HG03066 (cell line): ENCODE results near the gene MAN1A1.

Experiments
- ATAC-seq: cut with Tn5 transposase; IDR thresholded peaks from one replicate; pipeline ENCODE4 v1.9.1; 2021; ENCODE audit warnings: low read depth; ENCODE audit not compliant: unreplicated experiment

Gene MAN1A1

DNA sequence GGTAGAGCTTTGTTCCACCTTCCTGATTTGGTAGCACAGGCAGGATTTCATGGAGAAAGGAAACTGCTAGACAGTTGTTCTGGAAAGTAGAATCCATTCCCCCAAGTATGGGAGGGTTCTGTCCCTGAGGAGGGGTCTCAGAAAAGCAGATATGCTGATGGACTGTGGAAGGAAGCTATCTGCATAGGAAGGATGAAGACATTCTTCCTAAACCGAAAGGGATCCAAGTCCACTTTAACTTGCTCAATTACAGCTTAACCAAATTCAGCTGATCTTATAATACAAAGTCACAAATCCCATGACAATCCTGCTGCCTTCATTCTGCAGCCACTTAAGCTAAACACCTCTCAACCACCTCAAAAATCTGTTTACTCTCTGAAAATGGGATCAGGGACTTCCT is 2.6 kb downstream of the MAN1A1 start:
- no peak for ATAC-seq

DNA sequence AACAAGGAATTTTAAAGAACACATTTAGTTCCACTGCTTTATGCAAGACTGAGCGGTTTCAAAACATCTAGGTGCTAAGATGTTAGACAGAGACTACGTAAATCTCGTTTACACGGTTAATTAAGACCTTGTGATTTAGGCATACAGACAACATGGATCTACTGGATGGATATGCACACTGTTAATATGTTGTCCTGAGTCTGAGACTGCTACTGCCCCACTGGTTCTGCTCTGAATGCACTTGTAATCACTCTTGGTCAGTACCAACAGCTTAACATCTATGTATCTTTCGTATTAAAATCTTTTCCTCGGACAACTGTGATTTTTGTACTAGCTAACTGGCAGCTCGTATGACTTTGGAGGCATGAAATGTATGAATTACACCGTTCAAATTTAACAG is 3.1 kb downstream of the MAN1A1 start:
- ATAC-seq: no peak

DNA sequence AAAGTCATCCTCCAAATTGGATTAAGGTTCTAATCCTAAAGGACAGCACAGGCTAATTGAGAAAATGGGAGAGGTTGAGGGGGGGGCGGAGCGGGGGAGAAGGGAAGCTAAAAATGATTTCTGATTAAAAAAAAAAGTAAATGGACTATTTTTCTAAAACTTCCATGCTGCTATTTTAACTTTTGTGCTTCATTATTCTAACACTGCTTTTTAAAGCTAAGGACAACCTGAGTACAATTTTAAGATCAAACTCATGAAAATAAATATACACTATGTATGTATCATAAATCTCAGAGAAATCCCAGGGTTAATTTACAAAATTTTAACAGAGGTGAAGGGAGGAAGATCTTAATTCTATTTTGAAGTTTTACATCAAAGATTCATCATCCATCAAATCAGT is 4.4 kb downstream of the MAN1A1 start:
- ATAC-seq: no peak

DNA sequence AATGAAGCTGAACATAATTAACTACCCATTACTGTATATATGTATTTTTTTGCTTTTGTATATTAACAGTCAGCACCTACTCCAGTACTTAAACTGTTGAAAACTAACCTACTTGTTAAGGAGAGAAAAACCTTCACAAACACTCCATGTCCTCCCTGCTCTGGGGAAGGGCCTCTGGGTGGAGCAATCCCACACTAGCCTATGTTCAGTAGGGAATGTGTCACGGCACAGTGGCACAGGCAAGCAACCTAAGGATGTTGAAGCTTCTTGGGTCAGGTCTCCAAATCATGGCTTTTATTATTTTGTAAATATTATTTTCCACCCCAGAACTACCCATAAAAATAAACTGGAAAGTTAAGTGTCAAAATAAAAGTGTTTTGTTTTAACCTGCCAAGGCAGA is 5.3 kb downstream of the MAN1A1 start:
- ATAC-seq: no peak

DNA sequence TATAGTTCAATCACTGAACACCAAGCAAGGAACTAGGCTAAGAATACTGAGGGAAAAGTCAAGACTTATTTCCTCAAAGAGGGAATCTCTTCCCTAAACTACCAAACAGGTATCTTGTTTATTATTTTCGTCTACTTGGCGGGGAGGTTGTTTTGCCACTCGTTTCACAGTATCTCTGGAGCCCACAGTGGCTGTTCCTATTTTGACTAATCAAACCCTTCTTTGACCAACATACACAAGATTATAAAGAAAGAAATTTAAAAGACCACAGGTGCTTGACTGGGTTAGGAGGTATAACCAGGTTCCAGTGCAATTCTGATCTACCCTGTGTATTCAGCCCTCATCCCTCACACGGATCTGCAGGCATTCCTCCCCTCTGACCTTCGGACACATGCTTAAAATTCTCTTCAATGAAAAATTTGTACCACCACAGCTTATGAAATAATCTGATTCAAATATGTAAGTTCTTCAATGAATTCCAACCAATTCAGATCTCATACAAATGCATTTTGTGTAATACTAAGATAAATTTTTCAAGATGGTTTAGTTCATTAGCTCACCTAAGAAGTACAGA is 5.9 kb downstream of the MAN1A1 start:
- ATAC-seq: no peak

DNA sequence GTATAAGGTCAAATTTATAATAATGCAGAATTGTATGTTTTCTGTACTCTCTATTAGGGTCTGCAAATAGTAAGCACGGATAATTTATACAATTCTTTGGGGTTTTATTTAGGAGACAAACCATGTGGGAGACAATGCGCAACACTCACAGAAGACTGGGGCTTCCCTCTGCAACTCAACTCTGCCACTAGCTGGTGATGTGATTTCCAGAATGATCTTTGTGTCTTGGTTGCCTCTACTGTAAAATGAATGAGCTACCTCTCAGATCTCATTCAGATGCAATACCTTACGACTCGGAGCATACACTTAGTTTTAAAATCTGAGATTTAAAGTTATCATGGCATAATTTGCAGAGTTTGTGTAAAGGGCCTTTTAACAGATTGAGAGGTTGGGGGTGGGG is 6.4 kb downstream of the MAN1A1 start:
- no peak for ATAC-seq

DNA sequence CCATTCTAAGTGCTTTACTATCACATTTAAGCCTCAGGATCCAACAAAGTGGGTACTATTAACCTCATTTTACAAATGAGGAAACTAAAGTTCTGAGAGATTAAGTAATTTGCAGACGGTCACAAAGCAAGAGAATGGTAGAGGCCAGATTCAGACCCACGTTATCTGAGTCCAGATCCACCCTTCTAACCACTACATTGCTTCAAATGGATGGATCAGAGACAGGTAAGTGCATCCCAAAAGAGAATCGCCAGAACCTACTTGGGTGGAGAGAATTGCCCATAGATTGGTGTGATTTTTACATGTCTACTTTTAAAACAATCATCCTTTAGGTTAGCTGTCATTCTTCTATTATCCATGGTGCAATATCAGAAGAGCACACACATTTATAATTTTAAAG is 7.1 kb downstream of the MAN1A1 start:
- no peak for ATAC-seq

DNA sequence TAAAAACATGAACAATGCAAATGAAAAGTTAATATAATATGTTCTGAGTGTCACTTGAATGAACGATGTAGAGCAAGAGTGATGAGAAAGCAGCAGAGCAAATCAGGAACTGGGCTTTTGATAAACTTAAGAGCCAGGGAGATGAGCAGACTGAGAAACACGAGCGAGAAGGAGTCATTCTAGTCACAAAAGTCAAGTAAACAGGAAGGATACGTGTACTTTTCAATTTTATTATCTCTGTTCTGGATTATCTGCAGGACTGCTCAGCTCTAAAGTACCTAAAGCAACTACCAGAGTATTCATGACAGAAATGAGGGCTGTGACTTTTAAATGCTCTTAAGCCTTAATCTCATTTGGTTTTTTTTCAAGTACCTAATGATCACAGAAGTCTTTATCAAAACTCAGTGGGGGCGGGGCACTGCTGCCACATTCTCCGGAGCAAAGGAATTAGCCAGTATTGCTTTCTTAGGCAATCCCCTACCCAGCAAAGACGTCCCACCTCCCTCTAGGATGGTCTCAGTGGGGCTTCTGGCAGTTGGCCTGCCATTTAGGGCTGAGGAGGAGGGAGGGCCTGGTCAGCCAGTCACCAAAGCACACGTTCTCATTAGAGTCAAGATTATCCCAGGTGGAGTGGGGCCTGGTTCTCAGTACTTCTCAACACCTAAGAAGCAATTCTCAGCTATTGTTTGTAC is 8.6 kb downstream of the MAN1A1 start:
- ATAC-seq: no peak

DNA sequence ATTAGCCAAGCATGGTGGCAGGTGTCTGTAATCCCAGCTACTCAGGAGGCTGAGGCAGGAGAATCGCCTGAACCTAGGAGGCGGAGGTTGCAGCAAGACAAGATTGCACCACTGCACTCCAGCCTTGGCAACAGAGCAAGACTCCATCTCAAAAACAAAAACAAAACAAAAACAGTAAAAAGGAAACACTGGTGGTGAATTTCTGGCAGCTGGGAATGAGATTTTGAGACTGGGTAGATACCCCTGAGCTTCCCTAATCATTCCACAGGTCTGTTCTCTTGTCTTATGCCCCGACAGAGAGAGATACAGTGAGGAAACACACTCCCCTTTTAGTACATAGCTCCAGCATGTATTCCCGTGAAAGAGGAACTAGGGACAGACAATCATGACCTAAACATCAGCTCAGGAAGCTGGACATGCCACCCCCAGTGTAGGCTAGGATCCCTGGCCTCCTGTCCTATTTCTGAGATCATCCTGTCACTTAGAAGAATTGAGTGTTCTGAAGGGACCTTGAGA is 9.6 kb downstream of the MAN1A1 start:
- ATAC-seq: no peak

DNA sequence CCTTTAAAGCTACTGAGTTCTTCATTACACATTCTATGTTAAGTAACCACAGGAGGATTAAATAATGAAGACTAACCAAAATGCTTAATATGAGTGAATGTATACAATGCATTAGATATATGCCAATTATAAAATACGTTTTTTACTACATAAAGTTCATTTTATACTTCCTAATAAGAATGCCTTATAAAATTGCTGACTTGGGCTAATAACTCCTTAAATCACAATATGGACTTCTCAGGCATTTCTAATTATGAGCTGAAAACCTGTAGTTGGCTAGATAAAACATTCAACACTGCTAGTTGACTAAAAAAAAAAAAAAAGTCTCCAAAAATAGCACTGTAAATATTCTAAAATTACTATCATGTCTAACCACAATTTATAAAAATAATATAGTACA is 11.8 kb downstream of the MAN1A1 start:
- no peak for ATAC-seq

DNA sequence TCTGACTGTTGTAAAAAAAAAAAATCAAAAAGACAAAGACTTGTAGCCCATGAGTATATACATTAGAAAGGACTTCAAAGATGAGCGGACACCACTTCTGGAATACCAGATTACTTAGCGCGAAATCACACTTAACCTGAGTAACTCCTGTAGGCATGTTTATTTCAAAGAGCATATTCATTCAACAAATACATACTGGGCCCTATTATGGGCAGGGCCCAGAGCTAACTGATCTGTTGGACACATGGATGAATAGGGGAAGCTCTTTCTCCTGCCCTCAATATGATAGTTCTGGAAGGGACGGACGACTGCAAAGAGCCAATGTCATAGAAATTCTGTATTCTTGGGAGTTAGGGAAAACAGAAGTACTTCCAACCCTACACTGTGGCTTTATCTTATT is 12.3 kb downstream of the MAN1A1 start:
- ATAC-seq: no peak

DNA sequence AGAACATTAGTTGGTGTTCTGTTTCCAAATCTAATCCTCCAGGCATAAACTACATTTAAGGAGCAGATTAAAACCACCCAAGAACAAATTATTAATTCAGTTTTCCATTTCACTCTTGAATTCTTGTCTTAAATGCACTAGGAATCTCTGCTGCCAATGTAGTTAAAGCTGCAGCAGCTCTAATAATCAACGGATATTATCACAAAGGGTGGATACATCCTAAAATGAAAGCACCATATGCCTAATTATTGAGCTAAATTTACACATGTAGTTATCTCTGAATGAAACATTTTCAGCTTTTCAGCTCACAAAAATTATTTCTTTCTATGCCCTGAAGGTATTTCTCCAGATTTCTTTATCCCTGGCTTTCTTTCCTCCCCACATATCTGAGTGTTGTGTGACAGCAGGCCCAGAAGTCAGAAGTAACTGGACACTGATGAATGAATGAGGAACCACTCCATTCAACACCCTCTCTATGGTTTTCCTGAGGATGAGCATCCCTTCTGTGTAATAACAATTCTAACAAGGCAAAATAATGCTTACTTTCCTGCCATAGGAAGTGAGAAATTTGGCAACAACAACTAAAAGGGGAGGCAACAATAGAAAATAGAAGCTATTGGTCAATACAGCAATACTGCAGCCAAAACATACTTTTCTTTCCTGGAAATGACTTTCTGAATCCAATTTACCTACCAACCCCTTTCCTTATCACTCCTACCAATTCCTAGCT is 14.9 kb downstream of the MAN1A1 start:
- ATAC-seq: no peak

DNA sequence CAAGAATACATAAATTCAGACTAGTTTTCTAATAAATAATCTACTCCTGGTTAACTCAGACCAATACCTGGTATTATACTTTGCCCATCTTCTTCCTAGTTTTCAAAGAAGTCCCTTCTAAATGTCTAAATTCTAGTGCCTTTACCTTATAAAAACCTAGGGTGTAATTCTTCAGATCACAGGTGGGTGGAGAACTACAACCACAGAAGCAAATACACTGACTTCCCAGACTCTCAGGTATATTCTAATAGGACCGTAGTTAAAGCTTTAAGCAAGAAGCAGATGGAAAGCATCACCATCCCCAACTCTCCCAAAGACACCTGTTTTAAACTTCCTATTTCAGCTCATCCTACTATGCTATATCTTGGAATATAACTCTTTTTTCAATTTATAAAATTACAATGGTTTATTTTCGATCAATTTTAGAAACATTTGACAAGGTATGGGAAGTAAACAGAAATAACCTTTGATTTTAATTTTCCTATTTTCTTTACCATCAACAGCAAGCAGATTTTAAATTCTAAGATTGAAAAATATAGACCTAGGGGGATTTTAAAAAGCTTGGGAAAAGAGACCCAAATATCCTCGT is 15.8 kb downstream of the MAN1A1 start:
- peak; percentile 41 for ATAC-seq

DNA sequence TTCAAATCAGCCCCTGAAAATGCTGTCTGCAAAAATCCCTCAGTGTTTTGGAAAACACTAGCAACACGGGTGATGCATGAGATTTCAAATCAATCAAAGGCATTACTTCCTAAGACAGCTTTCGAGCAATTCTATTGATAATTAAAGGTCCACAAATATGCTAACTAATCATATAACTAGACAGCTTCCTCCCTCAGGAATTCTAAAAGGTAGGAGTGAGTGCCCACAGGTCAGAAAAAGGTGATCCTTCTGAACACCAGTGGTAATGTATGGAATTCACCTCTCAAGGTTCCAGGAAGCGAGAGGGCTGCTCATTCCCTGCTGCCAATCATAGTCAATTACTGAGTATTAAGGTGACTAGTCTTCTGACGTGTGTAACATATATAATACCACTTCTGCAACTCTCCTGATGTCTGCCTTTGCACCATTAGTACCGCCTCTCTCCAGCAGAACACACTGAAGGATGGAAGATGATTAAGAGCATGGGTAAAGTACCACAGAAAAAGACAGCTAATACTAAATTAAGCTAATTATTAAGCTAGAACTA is 16.4 kb downstream of the MAN1A1 start:
- no peak for ATAC-seq

DNA sequence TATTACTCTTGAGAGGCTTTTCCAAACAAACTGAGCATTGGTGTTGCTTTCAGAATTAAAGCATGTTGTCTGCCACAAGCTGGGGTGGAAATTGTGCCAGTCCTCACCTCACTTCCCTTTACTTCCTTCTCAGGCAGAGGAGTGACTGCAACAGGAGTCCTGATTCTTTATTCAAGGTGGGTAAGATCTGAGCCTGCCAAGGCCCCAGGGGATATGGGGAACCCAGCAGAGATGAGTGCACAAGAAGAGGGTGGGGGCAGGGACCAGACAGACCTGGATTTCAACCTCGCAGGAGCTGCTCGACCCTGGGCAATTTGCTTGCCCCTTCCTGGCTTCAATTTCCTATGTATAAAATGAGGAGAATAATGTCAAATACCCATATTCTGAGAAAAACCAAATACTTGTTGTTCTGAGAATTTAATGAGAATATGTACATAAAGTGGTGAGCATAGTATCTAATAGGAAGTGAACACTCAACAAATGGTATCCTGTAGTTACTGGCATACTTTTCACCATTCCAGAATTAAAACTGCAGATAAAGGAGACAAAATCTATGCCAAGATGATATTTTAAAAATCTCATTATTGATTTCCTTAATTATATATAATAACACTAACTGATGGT is 17.8 kb downstream of the MAN1A1 start:
- no peak for ATAC-seq

DNA sequence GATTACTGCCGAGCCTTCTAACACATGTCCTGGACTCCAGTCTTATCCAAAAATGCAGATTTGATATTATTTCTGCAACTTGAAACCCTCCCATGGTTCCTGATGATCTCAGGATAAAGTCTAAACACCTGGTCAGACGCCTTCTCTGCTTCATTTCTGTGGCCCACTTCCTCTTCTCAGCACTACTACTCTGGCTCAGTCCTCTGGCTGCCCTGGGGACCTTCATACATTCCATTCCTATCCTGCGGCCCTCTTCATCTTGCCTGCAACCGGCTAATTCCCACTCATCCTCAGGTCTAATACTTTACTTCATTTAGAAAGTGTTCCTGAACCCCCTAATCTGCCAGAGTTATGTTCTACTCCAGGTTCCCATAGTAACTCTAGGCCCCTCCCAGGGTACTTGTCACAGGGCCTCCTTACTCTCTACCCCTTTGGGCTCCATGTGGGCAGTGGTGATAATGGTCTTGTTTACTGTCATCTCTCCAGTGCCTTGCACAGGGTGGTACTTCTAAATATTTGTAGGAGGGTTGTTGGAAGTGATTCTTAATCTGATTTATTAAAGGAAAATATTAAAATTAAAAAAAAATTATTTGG is 18.9 kb downstream of the MAN1A1 start:
- ATAC-seq: no peak

DNA sequence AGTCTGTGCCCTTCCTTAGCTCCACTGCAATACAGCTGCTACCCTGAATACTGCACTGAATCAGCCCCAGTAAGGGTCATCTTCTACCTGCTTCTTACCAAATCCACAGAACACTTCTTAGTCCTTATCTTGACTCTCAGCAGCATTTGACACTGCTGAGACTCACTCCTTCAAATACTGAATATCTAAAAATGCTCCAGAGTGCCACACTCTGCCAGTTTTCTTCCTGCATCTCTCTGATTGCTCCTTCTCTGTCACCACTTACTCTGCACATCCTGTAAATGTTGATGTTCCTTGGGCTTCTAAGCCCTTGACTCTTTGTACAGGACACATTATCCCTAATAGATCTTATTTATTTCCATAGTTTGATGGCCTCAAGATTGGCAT is 19.8 kb downstream of the MAN1A1 start:
- no peak for ATAC-seq

DNA sequence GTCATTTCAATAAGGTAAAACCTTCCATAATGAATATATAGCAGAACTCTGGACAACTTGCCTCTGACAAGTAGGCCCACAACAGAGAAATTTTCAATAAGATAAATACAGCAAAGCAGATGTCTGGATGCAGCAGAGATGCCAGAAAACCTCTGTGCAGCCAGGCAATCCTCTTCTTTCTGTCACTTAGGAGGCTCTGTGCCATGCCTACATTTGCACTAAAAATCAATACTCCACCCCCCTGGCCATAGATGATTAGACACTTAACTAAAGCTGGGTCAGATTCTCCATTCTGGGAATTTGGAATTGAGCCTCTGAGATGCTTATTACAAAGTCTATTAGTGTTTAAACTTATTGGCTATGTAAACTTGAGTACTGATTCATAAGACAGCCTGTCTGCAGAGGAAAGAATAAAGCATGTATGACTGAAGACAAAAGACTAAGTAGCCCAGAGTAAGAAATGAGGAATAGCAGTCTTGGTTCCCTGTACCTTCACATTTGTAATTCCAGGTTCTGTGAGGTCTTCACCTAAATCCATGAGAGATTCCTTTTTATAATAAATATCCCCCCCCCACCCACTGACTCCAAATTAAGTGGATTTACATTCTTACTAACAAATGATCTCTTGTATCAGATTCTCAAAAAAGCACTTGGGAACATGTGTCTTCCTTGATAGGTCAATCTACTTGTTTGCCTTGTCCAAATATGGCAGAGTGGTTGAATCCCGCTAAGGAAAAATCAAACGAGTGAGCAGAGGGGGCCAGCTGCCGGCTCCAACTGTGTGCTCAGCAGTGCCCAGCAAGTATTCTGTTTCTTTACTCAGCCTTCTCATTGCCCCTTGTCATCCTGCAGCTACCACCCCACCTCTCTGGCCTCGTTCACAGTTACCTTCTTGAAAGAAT is 20.4 kb downstream of the MAN1A1 start:
- ATAC-seq: no peak

DNA sequence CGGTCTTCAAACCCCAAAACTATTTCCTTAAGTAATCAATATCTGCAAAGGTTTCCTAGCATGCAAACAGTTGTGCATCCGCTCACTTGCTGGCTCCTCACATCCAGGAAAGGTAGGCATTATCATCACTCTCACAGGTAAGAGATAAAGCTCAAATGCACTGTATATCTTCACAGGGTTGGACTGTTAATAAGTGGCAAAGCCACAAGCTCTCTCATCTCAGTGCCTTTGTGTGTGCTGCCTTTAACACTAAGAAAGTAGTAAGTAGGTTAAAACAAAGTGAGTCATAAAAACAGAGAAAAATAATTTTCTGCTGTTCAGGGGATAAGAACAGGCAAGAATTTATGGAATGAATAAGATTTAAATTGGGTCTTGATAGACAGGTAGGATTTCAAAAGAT is 21.3 kb downstream of the MAN1A1 start:
- ATAC-seq: no peak
